NOMO-1 treated with dmso at 0.1 percent for 144 hours (cell line): Measurements from ENCODE around the gene JAKMIP3.

ENCODE experiments used
- DNase-seq: peaks from one replicate; lab custom pipeline; 2025; ENCODE audit not compliant: unreplicated experiment; lab: John Stamatoyannopoulos, UW

The JAKMIP3 gene

GRCh38 chr10:132110111-132110521 lies 44.4 kb downstream of the JAKMIP3 start:
- DNase-seq: no peak

- DNase-seq: no peak
These were observed 45.0 kb downstream of the JAKMIP3 start for GRCh38 chr10:132110713-132111112.

GRCh38 chr10:132111121-132111731 lies 45.5 kb downstream of the JAKMIP3 start:
- DNase-seq: no peak

GRCh38 chr10:132111871-132112341 lies 46.2 kb downstream of the JAKMIP3 start:
- DNase-seq: no peak

- DNase-seq: no peak
These were observed 46.9 kb downstream of the JAKMIP3 start for GRCh38 chr10:132112611-132113010.

- DNase-seq: no peak
These were observed 47.5 kb downstream of the JAKMIP3 start for GRCh38 chr10:132113206-132113605.

GRCh38 chr10:132113766-132114365 lies 48.1 kb downstream of the JAKMIP3 start:
- DNase-seq: no peak

- no peak for DNase-seq
These were observed 49.3 kb downstream of the JAKMIP3 start for GRCh38 chr10:132114953-132115520.
